OCI-LY7 (cell line): ENCODE results near the gene ARHGAP4. TPM values are rescaled to one million over a fixed set of nuclear protein-coding genes. Genes with fewer than 3 reads are reported as not detected.

Source experiments
- BruUV-seq: library from RNA; stranded (reverse); fragments of 400-500 nt; replicated peaks from 2 replicates; lab custom pipeline; 2021; lab: Mats Ljungman, UMichigan
- CTCF ChIA-PET: fragments of 300-600 bp; sonication (Branson Sonifier 250); formaldehyde crosslinking; loops from one replicate; lab custom pipeline; 2022; ENCODE audit warnings: antibody characterized with exemption; ENCODE audit not compliant: unreplicated experiment; lab: Charles Lee
- POLR2A ChIA-PET: fragments of 300-600 bp; sonication (Branson Sonifier 250); formaldehyde crosslinking; loops from one replicate; lab custom pipeline; 2022; ENCODE audit warnings: antibody characterized with exemption; lab: Charles Lee
- DNase-seq: peaks from one replicate; pipeline ENCODE4 v3.0.0-alpha.2; 2015; ENCODE audit warnings: low spot score
- H2AFZ ChIP-seq: fragments of 200-600 bp; sonication (generic), shearing (Covaris generic); 2 replicates; pipeline ENCODE4 v1.6.1; 2014; ENCODE audit warnings: mild to moderate bottlenecking, antibody characterized with exemption, low read length, moderate library complexity
- H3K27ac ChIP-seq: fragments of 200-600 bp; sonication (generic); 2 replicates; pipeline ENCODE4 v1.5.1; 2014; ENCODE audit warnings: mixed run types, low read depth, mild to moderate bottlenecking, moderate library complexity, low read length, inconsistent platforms; ENCODE audit not compliant: poor library complexity, severe bottlenecking
- H3K36me3 ChIP-seq: fragments of 200-600 bp; sonication (generic); 2 replicates; pipeline ENCODE4 v1.6.1; 2014; ENCODE audit warnings: mild to moderate bottlenecking, antibody characterized with exemption, low read length, moderate library complexity, mixed read lengths; ENCODE audit not compliant: insufficient read depth
- H3K4me1 ChIP-seq: fragments of 200-600 bp; sonication (generic); 2 replicates; pipeline ENCODE4 v1.5.1; 2014; ENCODE audit warnings: mild to moderate bottlenecking, low read length; ENCODE audit not compliant: insufficient read depth, poor library complexity, severe bottlenecking
- H3K4me2 ChIP-seq: fragments of 200-600 bp; sonication (generic); 2 replicates; pipeline ENCODE4 v1.6.1; 2014; ENCODE audit warnings: mild to moderate bottlenecking, low read length
- H3K4me3 ChIP-seq: fragments of 200-600 bp; sonication (generic); 2 replicates; pipeline ENCODE4 v1.5.1; 2014; ENCODE audit warnings: mild to moderate bottlenecking, low read depth, low read length; ENCODE audit not compliant: poor library complexity, severe bottlenecking
- H3K79me2 ChIP-seq: fragments of 200-600 bp; sonication (generic); 2 replicates; pipeline ENCODE4 v1.6.1; 2016; ENCODE audit warnings: low read depth, mild to moderate bottlenecking, low read length, moderate library complexity, mixed read lengths; ENCODE audit not compliant: insufficient read depth
- H3K9me2 ChIP-seq: fragments of 200-600 bp; sonication (generic); 2 replicates; pipeline ENCODE4 v1.6.1; 2016; ENCODE audit warnings: mild to moderate bottlenecking, low read length, mixed read lengths; ENCODE audit not compliant: insufficient read depth
- H3K9me3 ChIP-seq: fragments of 200-600 bp; sonication (generic); 2 replicates; pipeline ENCODE4 v1.6.1; 2014; ENCODE audit warnings: mild to moderate bottlenecking, mixed run types, low read length, mixed read lengths
- H4K20me1 ChIP-seq: fragments of 200-600 bp; sonication (generic); 2 replicates; pipeline ENCODE4 v1.6.1; 2014; ENCODE audit warnings: mild to moderate bottlenecking, antibody characterized with exemption, low read length, moderate library complexity, mixed read lengths; ENCODE audit not compliant: insufficient read depth
- EZH2phosphoT487 ChIP-seq: fragments of 200-600 bp; sonication (generic); IDR thresholded peaks from 2 replicates; pipeline ENCODE4 v1.6.1; 2018; ENCODE audit warnings: low read depth, borderline replicate concordance, mild to moderate bottlenecking, mixed run types, antibody characterized with exemption, low read length, moderate library complexity, mixed read lengths
- intact Hi-C: fragments of 100-400 bp; cut with micrococcal nuclease; formaldehyde crosslinking; loops from one replicate; pipeline ENCODE4 v1.10.0; 2022; ENCODE audit not compliant: unreplicated experiment
- total RNA-seq, 2 experiments: library from RNA; depleted of rRNA in 1 of 2; stranded (reverse); fragments of >200 nt in 1 of 2; shearing (Covaris generic) in 1 of 2; gene quantifications; 2 replicates each; pipeline ENCODE4 v1.2.3, GENCODE V29; 2014 to 2022
- TF ChIP-seq, protein P1 (sequence below): fragments of 200-600 bp; sonication (generic); conservative IDR thresholded peaks from 2 replicates; pipeline ENCODE4 v1.5.1; 2014; ENCODE audit warnings: mild to moderate bottlenecking, antibody characterized with exemption, low read length, moderate library complexity, mixed read lengths

ARHGAP4 gene
- total RNA-seq, 2 experiments from 2014 or later, result 126 to 128 TPM

DNA sequence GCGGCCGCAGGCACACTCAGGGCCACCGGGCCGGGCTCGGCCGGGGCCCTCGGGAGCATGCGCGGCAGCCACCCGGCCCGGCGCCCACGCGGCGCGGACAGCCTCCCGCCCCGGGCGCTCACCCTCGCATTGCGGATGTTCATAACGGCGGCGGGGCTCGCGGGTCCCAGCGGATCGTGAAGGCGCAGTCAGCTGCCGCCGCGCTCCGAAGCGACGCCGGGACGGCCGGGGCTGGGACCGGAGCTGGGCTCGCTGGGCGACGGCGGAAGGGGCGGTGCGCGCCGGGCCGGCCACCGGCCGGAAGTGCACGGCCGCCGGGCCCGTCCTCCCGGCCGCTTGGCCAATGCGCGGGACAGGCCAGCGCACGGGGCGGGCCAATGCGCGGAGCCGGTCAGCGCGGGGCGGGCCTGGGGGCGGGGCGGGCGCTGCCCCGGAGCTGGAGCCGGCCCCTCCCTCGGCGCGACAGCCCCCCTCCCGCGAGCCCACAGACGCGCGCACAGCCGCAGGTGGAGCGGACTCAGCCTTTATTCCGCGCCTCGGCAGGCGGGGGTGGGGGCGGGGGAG, 8.8 kb upstream of the ARHGAP4 start, which contains the start of gene NAA10:
Gene NAA10, minus strand, starts transcription at position 276 of the 564 bp plus-strand sequence. Its CDS starts 133 bp downstream, at position 143.
- DNase-seq, result peak; percentile 75

DNA sequence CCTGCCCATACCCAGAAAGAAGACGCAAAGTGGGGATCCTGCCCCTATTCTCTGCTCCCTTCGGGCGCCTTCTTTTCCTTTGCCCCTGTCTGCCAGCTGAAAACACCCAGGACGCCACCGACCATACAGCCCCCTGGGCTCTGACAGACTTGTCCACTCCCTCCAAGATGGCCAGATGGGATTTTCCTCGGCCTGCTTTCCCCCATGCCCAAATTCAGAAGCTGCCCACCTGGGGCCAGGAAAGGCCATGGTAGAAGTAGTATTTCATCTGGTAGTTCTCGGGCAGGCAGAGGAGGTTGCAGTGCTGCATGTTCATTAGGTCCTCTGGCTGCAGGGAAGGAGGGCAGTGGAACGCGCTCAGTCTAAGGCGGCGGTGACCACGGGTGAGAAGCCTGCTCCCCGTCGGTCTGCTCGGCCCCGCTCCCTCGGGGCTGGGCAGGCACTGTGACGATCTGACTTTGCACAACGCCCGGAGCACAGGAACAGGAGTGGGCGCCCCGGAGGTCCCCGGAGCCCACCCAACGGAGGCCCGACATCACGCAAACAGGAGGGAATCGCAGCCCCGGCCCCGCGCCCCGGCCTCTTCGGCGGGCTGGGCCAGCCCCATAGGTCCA, 8.2 kb upstream of the ARHGAP4 start:
- no TSS peak for BruUV-seq
- Histone ChIP-seq H3K79me2 (peaks cover 5% of the 10 kb centered on the region; the same call in 1 of the 2 replicates), H3K4me1 (peaks cover 17% of the 10 kb centered on the region), H2AFZ (no peak overlapping the region), H3K9me2 (no peaks in the 10 kb centered on the region), H3K27ac (peak overlapping the region; percentile 62), H3K9me3 (no peaks in the 10 kb centered on the region), H3K36me3 (peaks cover 27% of the 10 kb centered on the region), H4K20me1 (no peaks in the 10 kb centered on the region), H3K4me2 (peak overlapping the region; percentile 83), H3K4me3 (peak overlapping the region; percentile 87)
- TF ChIP-seq, protein P1, sequence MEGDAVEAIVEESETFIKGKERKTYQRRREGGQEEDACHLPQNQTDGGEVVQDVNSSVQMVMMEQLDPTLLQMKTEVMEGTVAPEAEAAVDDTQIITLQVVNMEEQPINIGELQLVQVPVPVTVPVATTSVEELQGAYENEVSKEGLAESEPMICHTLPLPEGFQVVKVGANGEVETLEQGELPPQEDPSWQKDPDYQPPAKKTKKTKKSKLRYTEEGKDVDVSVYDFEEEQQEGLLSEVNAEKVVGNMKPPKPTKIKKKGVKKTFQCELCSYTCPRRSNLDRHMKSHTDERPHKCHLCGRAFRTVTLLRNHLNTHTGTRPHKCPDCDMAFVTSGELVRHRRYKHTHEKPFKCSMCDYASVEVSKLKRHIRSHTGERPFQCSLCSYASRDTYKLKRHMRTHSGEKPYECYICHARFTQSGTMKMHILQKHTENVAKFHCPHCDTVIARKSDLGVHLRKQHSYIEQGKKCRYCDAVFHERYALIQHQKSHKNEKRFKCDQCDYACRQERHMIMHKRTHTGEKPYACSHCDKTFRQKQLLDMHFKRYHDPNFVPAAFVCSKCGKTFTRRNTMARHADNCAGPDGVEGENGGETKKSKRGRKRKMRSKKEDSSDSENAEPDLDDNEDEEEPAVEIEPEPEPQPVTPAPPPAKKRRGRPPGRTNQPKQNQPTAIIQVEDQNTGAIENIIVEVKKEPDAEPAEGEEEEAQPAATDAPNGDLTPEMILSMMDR, result no peak
- no peak for TF ChIP-seq EZH2phosphoT487
- DNase-seq, result no peak
- intact Hi-C loops, result no loop called here
- ChIA-PET CTCF (interaction anchor here (0.6 kb wide), 2 partner anchors 10 to 150 kb away, joined by 3 to 13 read pairs; no protein-coding TSS in a partner anchor), POLR2A (interaction anchor here (0.5 to 2.6 kb wide), 3 partner anchors 9 to 461 kb away, joined by 3 to 13 read pairs (median 3); partner anchors contain the start of gene HCFC1)

More for the DNA sequence above, 8.8 kb upstream of the ARHGAP4 start, which contains the start of gene NAA10:
- Histone ChIP-seq H3K4me1 (peaks cover 11% of the 10 kb centered on the region), H3K9me2 (no peaks in the 10 kb centered on the region), H3K27ac (peak within 1 kb of the TSS; percentile 65), H2AFZ (peak within 1 kb of the TSS; percentile 51), H3K36me3 (peaks cover 22% of the 10 kb centered on the region), H3K4me2 (peak within 1 kb of the TSS; percentile 88), H4K20me1 (no peaks in the 10 kb centered on the region), H3K79me2 (peaks cover 5% of the 10 kb centered on the region; the same call in 1 of the 2 replicates), H3K4me3 (peak within 1 kb of the TSS; percentile 87), H3K9me3 (no peaks in the 10 kb centered on the region)
- ChIA-PET POLR2A (interaction anchor here (0.5 to 2.6 kb wide), 2 partner anchors 10 to 460 kb away, joined by 3 to 13 read pairs; no protein-coding TSS in a partner anchor), CTCF (interaction anchor here (0.6 kb wide), 1 partner anchor 150 kb away, joined by 13 read pairs; no protein-coding TSS in a partner anchor)
- TF ChIP-seq EZH2phosphoT487, result no peak
- TF ChIP-seq, protein P1, result no peak
- no TSS peak for BruUV-seq
- intact Hi-C loops, result no loop called here
